ENCODE measurements around the gene ACADL. TPM values are rescaled to one million over a fixed set of nuclear protein-coding genes. Genes with fewer than 3 reads are reported as not detected.
A peak's percentile ranks its signal among the peaks of the same experiment; 100 is the strongest.

The ACADL gene
- total RNA-seq, 1 donor, result not detected

- H3K27me3 ChIP-seq (ENCODE audit: insufficient read depth, low read length), result peaks cover 8% of the 10 kb centered on the region
- TF ChIP-seq CTCF (IDR thresholded peaks at IDR 0.05; ENCODE audit: extremely low read depth, low read depth, low read length), result peak; percentile 59
- H3K9me3 ChIP-seq (ENCODE audit: low read depth, low read length), result no peaks in the 10 kb centered on the region
Observed at GRCh38 chr2:210199186-210199765, 26.0 kb downstream of the ACADL start.

GRCh38 chr2:210198326-210198725, 26.9 kb downstream of the ACADL start:
- H3K4me1 ChIP-seq (ENCODE audit: insufficient read depth, low read length), result peaks cover 2% of the 10 kb centered on the region
- no peak overlapping the region for H3K4me3 ChIP-seq (ENCODE audit: insufficient read depth, low read length)
- no peaks in the 10 kb centered on the region for H3K79me2 ChIP-seq (ENCODE audit: insufficient read depth, low read length)
- TF ChIP-seq CTCF (IDR thresholded peaks at IDR 0.05; ENCODE audit: extremely low read depth, low read depth, low read length), result no peak
- H3K36me3 ChIP-seq (ENCODE audit: insufficient read depth, low read length), result no peaks in the 10 kb centered on the region
- no peak overlapping the region for H2AFZ ChIP-seq (ENCODE audit: low read length)
- H4K20me1 ChIP-seq (ENCODE audit: insufficient read depth, low read length), result no peaks in the 10 kb centered on the region
- DNase-seq (ENCODE audit: insufficient read length, low spot score, missing footprints), result no peak
- no peak overlapping the region for H3K4me2 ChIP-seq (ENCODE audit: insufficient read depth, low read length)
- peaks cover 5% of the 10 kb centered on the region for H3K27me3 ChIP-seq (ENCODE audit: insufficient read depth, low read length)
- H3K9me3 ChIP-seq (ENCODE audit: low read depth, low read length), result no peaks in the 10 kb centered on the region
- no peak overlapping the region for H3K27ac ChIP-seq (ENCODE audit: low read depth, low read length)

More at GRCh38 chr2:210199186-210199765, 26.0 kb downstream of the ACADL start:
- Histone ChIP-seq H3K79me2 (ENCODE audit: insufficient read depth, low read length) (no peaks in the 10 kb centered on the region), H3K4me3 (ENCODE audit: insufficient read depth, low read length) (no peak overlapping the region), H3K4me2 (ENCODE audit: insufficient read depth, low read length) (no peak overlapping the region), H2AFZ (ENCODE audit: low read length) (no peak overlapping the region), H3K36me3 (ENCODE audit: insufficient read depth, low read length) (no peaks in the 10 kb centered on the region), H4K20me1 (ENCODE audit: insufficient read depth, low read length) (no peaks in the 10 kb centered on the region), H3K4me1 (ENCODE audit: insufficient read depth, low read length) (peaks cover 2% of the 10 kb centered on the region), H3K27ac (ENCODE audit: low read depth, low read length) (no peak overlapping the region)
- no peak for DNase-seq (ENCODE audit: insufficient read length, low spot score, missing footprints)

GRCh38 chr2:210197720-210198119, 27.5 kb downstream of the ACADL start:
- H3K4me2 ChIP-seq (ENCODE audit: insufficient read depth, low read length), result no peak overlapping the region
- H3K36me3 ChIP-seq (ENCODE audit: insufficient read depth, low read length), result no peaks in the 10 kb centered on the region
- no peak overlapping the region for H3K27ac ChIP-seq (ENCODE audit: low read depth, low read length)
- H3K4me1 ChIP-seq (ENCODE audit: insufficient read depth, low read length), result peaks cover 2% of the 10 kb centered on the region
- no peak for DNase-seq (ENCODE audit: insufficient read length, low spot score, missing footprints)
- H4K20me1 ChIP-seq (ENCODE audit: insufficient read depth, low read length), result no peaks in the 10 kb centered on the region
- H2AFZ ChIP-seq (ENCODE audit: low read length), result no peak overlapping the region
- no peaks in the 10 kb centered on the region for H3K79me2 ChIP-seq (ENCODE audit: insufficient read depth, low read length)
- H3K9me3 ChIP-seq (ENCODE audit: low read depth, low read length), result no peaks in the 10 kb centered on the region
- H3K4me3 ChIP-seq (ENCODE audit: insufficient read depth, low read length), result no peak overlapping the region
- H3K27me3 ChIP-seq (ENCODE audit: insufficient read depth, low read length), result peaks cover 5% of the 10 kb centered on the region
- no peak for TF ChIP-seq CTCF (IDR thresholded peaks at IDR 0.05; ENCODE audit: extremely low read depth, low read depth, low read length)

GRCh38 chr2:210195101-210195852, 30.0 kb downstream of the ACADL start:
- H3K4me3 ChIP-seq (ENCODE audit: insufficient read depth, low read length), result peak overlapping the region; percentile 41
- H3K27ac ChIP-seq (ENCODE audit: low read depth, low read length), result no peak overlapping the region
- no peaks in the 10 kb centered on the region for H4K20me1 ChIP-seq (ENCODE audit: insufficient read depth, low read length)
- peak; percentile 66 for TF ChIP-seq CTCF (IDR thresholded peaks at IDR 0.05; ENCODE audit: extremely low read depth, low read depth, low read length)
- no peak for DNase-seq (ENCODE audit: insufficient read length, low spot score, missing footprints)
- H3K27me3 ChIP-seq (ENCODE audit: insufficient read depth, low read length), result peaks cover 5% of the 10 kb centered on the region
- H3K79me2 ChIP-seq (ENCODE audit: insufficient read depth, low read length), result no peaks in the 10 kb centered on the region
- no peaks in the 10 kb centered on the region for H3K9me3 ChIP-seq (ENCODE audit: low read depth, low read length)
- no peaks in the 10 kb centered on the region for H3K36me3 ChIP-seq (ENCODE audit: insufficient read depth, low read length)
- H3K4me2 ChIP-seq (ENCODE audit: insufficient read depth, low read length), result peak overlapping the region; percentile 64
- no peak overlapping the region for H2AFZ ChIP-seq (ENCODE audit: low read length)
- peaks cover 2% of the 10 kb centered on the region for H3K4me1 ChIP-seq (ENCODE audit: insufficient read depth, low read length)

Measured in osteoblast (primary cell).